Measurements from ENCODE around the gene F2.

Gene F2

DNA sequence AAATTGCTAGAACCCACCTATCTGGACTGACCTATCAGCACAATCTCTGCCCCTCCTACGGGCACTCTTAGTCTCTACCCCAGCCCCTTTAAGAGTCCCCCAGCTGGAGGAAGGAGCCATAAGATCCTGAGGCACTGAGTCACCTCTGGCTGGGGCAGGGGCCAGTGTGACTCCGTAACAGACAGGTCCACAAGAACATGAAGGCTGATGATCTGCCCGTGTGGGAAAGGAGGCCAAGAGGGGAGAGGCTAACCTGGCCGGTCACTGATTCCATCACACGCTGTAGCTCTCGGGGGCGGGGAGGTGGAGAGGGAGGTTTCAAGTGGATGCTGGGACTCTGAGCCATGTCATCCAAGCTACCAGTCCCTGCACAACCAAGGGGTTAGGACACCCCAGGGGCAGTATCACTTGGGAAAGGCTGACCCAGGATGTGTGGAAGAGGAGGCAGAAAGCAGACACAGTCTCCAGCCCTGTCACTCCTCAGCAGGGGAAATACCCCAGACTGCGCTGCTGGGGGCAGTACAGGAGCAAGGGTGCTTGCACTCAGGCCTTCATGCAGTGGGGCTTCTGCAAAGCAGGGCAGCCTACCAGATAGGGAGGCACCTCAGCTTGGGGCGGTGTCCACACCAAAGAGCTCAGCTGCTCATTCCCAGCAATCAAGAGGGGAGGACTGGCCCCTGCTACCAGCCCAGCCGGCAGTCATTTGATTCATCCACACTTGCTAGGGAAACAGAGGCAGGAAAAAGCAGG is 40.8 kb upstream of the F2 start:
- Histone ChIP-seq H3K36me3 (replicated peaks) (peaks cover 61% of the 10 kb centered on the region), H3K4me3 (ENCODE audit: low read depth, low read length) (no peak overlapping the region)
- DNase-seq, result no peak

DNA sequence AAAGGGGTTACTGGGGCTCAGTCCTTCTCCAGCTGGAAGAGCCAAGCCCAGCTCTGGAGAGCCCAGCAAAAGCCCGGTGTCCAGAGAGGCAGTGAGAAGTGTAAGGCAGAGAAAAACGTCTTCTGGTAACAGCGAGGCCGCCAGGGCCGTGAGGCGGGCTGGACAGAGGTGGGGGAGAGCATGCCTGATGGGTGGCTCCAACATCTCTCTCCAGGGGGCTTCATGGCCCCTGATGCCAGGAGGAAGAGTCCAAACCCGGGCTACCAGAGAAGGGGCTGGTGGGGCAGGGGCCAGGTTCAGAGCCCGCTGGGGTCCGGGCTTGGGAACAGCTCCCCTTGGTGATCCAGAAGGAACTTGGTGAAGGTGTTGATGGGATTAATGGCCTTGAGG is 40.3 kb upstream of the F2 start:
- Histone ChIP-seq H3K27me3 (replicated peaks) (no peaks in the 10 kb centered on the region), H3K36me3 (replicated peaks) (peaks cover 56% of the 10 kb centered on the region), H3K27ac (no peak overlapping the region), H3K4me3 (ENCODE audit: low read depth, low read length) (no peak overlapping the region)
- TF ChIP-seq, protein P1, sequence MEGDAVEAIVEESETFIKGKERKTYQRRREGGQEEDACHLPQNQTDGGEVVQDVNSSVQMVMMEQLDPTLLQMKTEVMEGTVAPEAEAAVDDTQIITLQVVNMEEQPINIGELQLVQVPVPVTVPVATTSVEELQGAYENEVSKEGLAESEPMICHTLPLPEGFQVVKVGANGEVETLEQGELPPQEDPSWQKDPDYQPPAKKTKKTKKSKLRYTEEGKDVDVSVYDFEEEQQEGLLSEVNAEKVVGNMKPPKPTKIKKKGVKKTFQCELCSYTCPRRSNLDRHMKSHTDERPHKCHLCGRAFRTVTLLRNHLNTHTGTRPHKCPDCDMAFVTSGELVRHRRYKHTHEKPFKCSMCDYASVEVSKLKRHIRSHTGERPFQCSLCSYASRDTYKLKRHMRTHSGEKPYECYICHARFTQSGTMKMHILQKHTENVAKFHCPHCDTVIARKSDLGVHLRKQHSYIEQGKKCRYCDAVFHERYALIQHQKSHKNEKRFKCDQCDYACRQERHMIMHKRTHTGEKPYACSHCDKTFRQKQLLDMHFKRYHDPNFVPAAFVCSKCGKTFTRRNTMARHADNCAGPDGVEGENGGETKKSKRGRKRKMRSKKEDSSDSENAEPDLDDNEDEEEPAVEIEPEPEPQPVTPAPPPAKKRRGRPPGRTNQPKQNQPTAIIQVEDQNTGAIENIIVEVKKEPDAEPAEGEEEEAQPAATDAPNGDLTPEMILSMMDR (IDR thresholded peaks at IDR 0.05; ENCODE audit: low read depth, low read length, missing control alignments), result no peak
- no peak for DNase-seq
- in situ Hi-C loops (cut with HindIII; ENCODE audit: low pct_ligation_motif_present, low sequenced_read_pairs), result no loop called here

More for the DNA sequence above, 40.8 kb upstream of the F2 start:
- TF ChIP-seq, protein P1 (IDR thresholded peaks at IDR 0.05; ENCODE audit: low read depth, low read length, missing control alignments), result peak; percentile 34
- in situ Hi-C loops (cut with HindIII; ENCODE audit: low pct_ligation_motif_present, low sequenced_read_pairs), result no loop called here
- Histone ChIP-seq H3K27ac (no peak overlapping the region), H3K27me3 (replicated peaks) (no peaks in the 10 kb centered on the region)

DNA sequence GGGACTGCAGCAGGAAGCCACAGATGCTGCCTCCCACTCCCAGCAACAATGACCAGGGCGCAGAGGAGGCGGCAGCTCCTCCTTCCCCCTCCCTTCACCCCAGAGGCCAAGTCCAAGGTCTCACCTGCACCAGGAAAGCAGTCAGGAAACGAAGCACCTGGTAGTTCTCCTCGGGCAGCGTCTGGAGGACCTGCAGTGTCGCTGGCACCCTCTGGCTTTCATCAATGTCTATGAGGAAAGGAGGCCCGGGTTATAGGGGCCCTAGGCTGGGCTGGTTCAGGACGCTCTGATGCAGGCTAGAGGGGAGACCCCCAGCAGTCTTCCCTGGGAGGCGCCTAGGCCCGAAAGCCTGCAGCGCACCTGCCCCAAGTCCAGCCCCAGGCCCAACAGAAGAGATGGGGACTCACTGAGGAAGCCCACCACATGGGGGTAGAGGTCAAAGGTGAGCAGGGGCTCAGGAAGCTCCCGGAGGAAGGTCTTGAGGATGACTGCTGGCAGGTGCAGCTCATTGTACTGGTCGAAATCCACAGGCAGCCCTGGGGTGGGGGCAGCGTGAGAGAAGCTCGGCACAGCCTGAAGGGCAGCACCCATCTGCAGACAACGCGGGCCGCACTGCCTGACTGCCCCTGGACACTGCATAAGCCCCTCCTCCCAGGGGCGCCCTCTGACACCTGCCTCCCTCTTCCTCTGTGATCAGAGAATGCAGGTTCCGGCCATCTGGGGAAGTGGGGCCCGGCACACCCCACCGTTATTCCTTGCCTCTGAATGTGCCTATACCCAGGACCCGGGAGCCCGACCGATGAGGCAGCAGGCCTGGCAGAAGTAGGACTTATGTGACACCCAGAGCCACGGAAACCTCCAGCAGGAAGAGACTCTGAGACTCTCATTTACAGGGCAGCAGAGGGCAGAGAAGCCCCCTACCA is 39.5 kb upstream of the F2 start:
- in situ Hi-C loops (cut with HindIII; ENCODE audit: low pct_ligation_motif_present, low sequenced_read_pairs), result no loop called here

DNA sequence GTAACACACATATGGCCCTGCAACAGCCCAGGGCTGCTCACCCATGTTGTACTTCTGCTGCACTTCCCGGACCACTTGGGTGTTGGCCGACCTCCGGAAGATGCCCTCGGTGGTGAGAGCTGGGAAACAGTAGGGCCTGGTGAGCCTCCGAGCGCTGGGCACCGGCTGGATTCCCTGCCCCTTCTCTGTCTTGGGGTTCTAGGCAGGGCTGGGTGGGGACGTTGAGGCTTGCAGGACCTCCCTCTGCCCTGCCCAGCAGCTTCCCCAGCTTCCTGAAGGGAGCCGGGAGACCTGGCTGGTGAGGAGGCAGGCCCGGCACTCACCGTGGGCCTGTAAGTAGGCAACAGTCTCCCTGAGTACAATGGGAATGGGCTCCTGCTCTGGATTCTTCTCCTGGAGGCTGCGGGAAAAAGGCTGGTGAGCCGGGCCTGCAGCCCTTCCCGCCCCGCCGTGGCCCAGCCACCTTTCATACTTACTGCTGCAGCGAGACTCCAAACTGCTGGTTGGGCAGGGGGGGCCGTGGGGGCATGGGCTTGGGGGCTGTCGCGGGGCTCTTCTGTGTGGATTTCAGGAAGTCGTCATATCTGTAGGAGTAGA is 38.8 kb upstream of the F2 start:
- peaks cover 52% of the 10 kb centered on the region for H3K36me3 ChIP-seq (replicated peaks)
- no peak for DNase-seq
- TF ChIP-seq, protein P1 (IDR thresholded peaks at IDR 0.05; ENCODE audit: low read depth, low read length, missing control alignments), result no peak
- H3K27ac ChIP-seq, result no peak overlapping the region
- in situ Hi-C loops (cut with HindIII; ENCODE audit: low pct_ligation_motif_present, low sequenced_read_pairs), result no loop called here
- H3K4me3 ChIP-seq (ENCODE audit: low read depth, low read length), result no peak overlapping the region
- H3K27me3 ChIP-seq (replicated peaks), result no peaks in the 10 kb centered on the region

More for the DNA sequence above, 39.5 kb upstream of the F2 start:
- TF ChIP-seq, protein P1 (IDR thresholded peaks at IDR 0.05; ENCODE audit: low read depth, low read length, missing control alignments), result no peak
- DNase-seq, result no peak
- H3K27ac ChIP-seq, result no peak overlapping the region
- no peak overlapping the region for H3K4me3 ChIP-seq (ENCODE audit: low read depth, low read length)
- H3K27me3 ChIP-seq (replicated peaks), result no peaks in the 10 kb centered on the region
- peaks cover 52% of the 10 kb centered on the region for H3K36me3 ChIP-seq (replicated peaks)

DNA sequence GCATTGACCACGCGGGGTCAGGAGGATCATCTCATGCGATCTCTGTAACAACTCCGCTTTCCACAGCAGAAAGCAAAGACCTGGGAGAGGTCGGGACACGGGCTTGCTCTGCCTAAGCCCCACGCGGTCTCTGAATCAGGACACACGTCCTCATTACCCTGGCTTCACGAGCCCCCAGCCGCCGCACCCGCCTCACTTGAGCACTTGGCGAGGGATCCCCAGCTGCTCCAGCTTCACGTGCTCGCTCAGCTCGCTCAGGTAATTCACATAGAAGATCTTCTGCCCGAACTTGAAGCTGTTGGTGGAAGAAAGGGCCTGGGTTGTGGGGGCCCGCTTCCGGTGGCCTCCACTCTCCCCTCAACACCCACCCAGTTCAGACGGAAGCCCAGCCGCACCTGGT is 38.2 kb upstream of the F2 start:
- TF ChIP-seq, protein P1 (IDR thresholded peaks at IDR 0.05; ENCODE audit: low read depth, low read length, missing control alignments), result no peak
- Histone ChIP-seq H3K4me3 (ENCODE audit: low read depth, low read length) (no peak overlapping the region), H3K36me3 (replicated peaks) (peaks cover 52% of the 10 kb centered on the region), H3K27me3 (replicated peaks) (no peaks in the 10 kb centered on the region), H3K27ac (no peak overlapping the region)
- DNase-seq, result no peak
- in situ Hi-C loops (cut with HindIII; ENCODE audit: low pct_ligation_motif_present, low sequenced_read_pairs), result no loop called here

Measured in brain microvascular endothelial cell (primary cell).